Hematopoietic multipotent progenitor cell (in vitro differentiated cells): ENCODE data around the gene FANCD2. TPM values are rescaled to one million over a fixed set of nuclear protein-coding genes. Genes with fewer than 3 reads are reported as not detected.
"Not testable (repeated sequence)": the region's sequence is repeated elsewhere in the genome, so short reads cannot be mapped to it uniquely, and the experiment has no call there.

Source experiments
- DNase-seq, 3 donors: peaks; one replicate each; pipeline ENCODE4 v3.0.0-alpha.2; 2011 to 2015; ENCODE audit warnings: low read depth in 2 of 3, low spot score in 2 of 3
- total RNA-seq: library from RNA; depleted of rRNA; stranded (reverse); fragments of >200 nt; gene quantifications from one replicate; pipeline ENCODE4 v1.2.3, GENCODE V29; 2012

Gene FANCD2
- total RNA-seq, 1 donor, result 8.9 TPM

DNA sequence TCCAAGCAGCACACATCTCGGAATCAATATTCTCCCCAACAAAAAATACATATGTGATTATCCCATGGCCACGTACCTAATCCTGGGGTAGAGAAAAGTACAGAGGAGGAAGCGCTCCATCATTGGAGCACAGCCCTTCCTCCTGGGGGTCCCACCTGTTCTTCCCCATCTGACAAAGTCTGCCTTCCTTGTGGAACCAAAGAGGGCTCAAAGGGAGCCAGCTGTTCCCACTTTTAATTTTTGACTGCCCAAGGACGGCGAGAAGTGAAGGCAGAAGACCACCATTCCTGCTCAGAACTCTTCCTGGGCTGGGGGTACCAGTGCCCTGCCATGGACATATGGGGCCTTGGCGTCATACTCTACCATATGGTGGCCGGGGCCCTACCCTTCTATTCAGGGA lies 14.1 kb upstream of the FANCD2 start:
- no peak for DNase-seq

- no peak for DNase-seq
Observed at GRCh38 chr3:10015461-10015904, 10.8 kb upstream of the FANCD2 start.

- DNase-seq, result no peak
Observed at GRCh38 chr3:10017636-10018292, 8.5 kb upstream of the FANCD2 start.

DNA sequence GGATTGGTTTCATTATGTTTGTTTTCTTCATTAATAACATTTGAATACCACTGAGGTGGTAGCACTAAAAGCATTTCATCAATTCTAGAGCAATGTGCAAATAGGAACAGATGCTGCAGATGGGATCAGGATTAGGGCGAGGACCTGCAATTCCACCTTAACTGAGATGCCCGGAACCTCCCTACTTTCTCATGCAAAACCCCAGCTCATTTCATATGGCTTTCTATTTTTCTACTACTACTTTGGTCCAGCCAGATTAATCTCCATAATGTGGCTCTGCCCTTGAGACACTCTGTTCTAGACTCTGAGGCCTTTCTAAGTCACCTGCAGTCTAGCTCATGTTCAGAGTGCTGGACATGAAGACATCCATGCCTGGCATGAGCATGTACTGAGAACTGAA lies 7.4 kb upstream of the FANCD2 start:
- DNase-seq, result not testable (repeated sequence)

DNA sequence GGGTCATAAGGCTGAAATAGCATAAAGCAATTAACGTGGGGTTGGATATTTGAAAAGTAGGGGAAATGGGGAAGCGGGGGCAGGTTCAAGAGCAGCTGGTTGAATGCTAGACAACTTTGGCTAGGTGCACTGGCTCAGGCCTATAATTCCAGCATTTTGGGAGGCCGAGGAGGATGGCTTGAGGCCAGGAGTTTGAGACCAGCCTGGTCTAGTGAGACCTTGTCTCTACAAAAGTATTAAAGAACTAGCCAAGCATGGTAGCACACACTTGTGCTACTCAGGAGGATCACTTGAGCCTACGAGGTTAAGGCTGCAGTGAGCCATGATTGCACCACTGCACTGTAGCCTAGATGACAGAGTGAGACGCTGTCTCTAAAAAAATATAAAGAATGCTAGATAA lies 6.9 kb upstream of the FANCD2 start:
- no peak for DNase-seq

- no peak for DNase-seq
Observed at GRCh38 chr3:10021856-10022775, 4.1 kb upstream of the FANCD2 start.

GRCh38 chr3:10023587-10024310 lies 2.5 kb upstream of the FANCD2 start:
- DNase-seq, result no peak

- DNase-seq, result no peak
Observed at GRCh38 chr3:10025205-10026083, 793 bp upstream of the FANCD2 start.

DNA sequence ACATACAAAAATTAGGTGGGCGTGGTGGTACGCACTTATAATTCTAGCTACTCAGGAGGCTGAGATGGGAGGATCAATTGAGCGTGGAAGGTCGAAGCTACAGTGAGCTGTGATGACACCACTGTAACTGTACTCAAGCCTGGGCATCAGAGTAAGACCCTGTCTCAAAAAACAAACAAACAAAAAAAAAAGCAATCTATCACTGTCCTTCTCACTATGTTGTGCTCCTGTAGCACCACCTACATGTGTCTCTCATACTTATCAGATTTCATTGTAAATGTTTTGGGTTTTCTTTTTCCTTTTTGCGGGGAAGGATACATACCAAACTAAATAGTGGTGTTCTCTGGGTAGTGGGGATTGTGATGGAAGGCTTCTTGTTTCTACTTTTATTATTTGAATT lies 14.8 kb downstream of the FANCD2 start:
- no peak for DNase-seq

- DNase-seq, result no peak
Observed at GRCh38 chr3:10047876-10048275, 21.6 kb downstream of the FANCD2 start.

DNA sequence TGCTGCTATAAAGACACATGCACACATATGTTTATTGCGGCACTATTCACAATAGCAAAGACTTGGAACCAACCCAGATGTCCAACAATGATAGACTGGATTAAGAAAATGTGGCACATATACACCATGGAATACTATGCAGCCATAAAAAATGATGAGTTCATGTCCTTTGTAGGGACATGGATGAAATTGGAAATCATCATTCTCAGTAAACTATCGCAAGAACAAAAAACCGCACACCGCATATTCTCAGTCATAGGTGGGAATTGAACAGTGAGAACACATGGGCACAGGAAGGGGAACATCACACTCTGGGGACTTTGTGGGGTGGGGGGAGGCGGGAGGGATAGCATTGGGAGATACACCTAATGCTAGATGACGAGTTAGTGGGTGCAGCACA lies 26.8 kb downstream of the FANCD2 start:
- not testable (repeated sequence) for DNase-seq

GRCh38 chr3:10055097-10055496 lies 28.9 kb downstream of the FANCD2 start:
- no peak for DNase-seq

- DNase-seq, result not testable (repeated sequence)
Observed at GRCh38 chr3:10070077-10070476, 43.8 kb downstream of the FANCD2 start.

DNA sequence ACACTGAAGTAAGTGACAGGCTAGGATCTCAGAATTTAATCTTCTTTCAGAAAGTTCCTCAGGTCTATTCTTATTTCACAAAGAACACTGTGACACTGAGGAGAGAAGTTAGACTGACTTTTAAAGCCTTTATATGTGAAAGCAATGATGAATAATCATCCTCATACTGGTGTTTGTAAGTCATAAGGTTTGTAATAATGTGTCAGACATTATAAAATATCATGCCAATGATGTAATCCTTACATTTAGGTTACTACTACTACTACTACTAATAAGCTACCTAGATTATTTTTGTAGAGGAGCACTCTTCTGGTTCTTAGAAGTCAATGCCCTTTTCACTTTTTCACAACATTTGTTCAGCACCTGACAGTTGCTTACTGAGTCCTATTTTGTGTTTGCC lies 48.4 kb downstream of the FANCD2 start:
- DNase-seq, result no peak

- DNase-seq, result no peak
Observed at GRCh38 chr3:10081871-10082270, 55.6 kb downstream of the FANCD2 start.

GRCh38 chr3:10085738-10086137 lies 59.5 kb downstream of the FANCD2 start:
- DNase-seq, result no peak

- DNase-seq, result no peak
Observed at GRCh38 chr3:10088256-10088655, 62.0 kb downstream of the FANCD2 start.

DNA sequence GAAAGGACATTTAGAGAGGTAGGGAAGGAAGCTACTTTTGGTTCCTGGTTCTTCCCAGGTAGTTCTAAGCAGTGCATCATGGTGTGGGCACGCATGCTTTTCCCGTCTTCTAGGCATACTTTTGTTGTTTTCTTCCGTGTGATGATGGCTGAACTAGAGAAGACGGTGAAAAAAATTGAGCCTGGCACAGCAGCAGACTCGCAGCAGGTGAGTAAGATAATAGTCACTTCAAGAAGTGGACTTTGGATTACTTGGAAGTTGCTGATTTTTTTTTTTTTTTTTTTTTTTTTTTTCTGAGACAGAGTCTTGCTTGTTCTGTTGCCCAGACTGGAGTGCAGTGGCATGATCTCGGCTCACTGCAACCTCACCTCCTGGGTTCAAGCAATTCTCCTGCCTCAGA lies 63.9 kb downstream of the FANCD2 start:
- no peak for DNase-seq

GRCh38 chr3:10090774-10091173 lies 64.5 kb downstream of the FANCD2 start:
- not testable (repeated sequence) for DNase-seq

GRCh38 chr3:10091387-10091786 lies 65.2 kb downstream of the FANCD2 start:
- not testable (repeated sequence) for DNase-seq
